SK-N-SH treated with all-trans-retinoic acid at 6 μM for 48 hours (cell line): ENCODE measurements around the gene GUCD1.

Source experiments
- ATAC-seq: fragments of 200-7000 bp; cut with Tn5 transposase; 3 replicates; pipeline ENCODE4 v1.9.1; 2020; ENCODE audit warnings: mild to moderate bottlenecking, moderate library complexity
- BACH2 ChIP-seq: fragments of 250-450 bp; sonication (Bioruptor Pico); IDR thresholded peaks from 2 replicates; pipeline ENCODE4 v1.9.0; 2021; ENCODE audit warnings: mild to moderate bottlenecking, borderline replicate concordance
- ESRRG ChIP-seq: fragments of 250-450 bp; sonication (Bioruptor Pico); IDR thresholded peaks from 2 replicates; pipeline ENCODE4 v1.6.1; 2021; ENCODE audit warnings: mild to moderate bottlenecking
- GLIS3 ChIP-seq: fragments of 250-450 bp; sonication (Bioruptor Pico); IDR thresholded peaks from 2 replicates; pipeline ENCODE4 v1.5.0; 2020; ENCODE audit warnings: mild to moderate bottlenecking, moderate library complexity
- ISL1 ChIP-seq: fragments of 250-450 bp; sonication (Bioruptor Pico); IDR thresholded peaks from 2 replicates; pipeline ENCODE4 v2.1.2; 2022; ENCODE audit warnings: mild to moderate bottlenecking, moderate library complexity
- OSR1 ChIP-seq: fragments of 250-450 bp; sonication (Bioruptor Pico); IDR thresholded peaks from 2 replicates; pipeline ENCODE4 v1.8.0; 2022; ENCODE audit warnings: moderate library complexity, mild to moderate bottlenecking, inconsistent platforms
- PATZ1 ChIP-seq: fragments of 250-450 bp; sonication (Bioruptor Pico); IDR thresholded peaks from 2 replicates; pipeline ENCODE4 v1.8.0; 2020; ENCODE audit warnings: mild to moderate bottlenecking, moderate library complexity, borderline replicate concordance
- PPARA ChIP-seq: fragments of 250-450 bp; sonication (Bioruptor Pico); IDR thresholded peaks from 2 replicates; pipeline ENCODE4 v1.5.0; 2020; ENCODE audit warnings: mild to moderate bottlenecking, borderline replicate concordance
- RARB ChIP-seq: fragments of 250-450 bp; sonication (Bioruptor Pico); IDR thresholded peaks from 2 replicates; pipeline ENCODE4 v1.8.0; 2021; ENCODE audit warnings: mild to moderate bottlenecking, moderate library complexity
- SNAI2 ChIP-seq: fragments of 250-450 bp; sonication (Bioruptor Pico); IDR thresholded peaks from 2 replicates; pipeline ENCODE4 v1.5.0; 2020; ENCODE audit warnings: mild to moderate bottlenecking, moderate library complexity
- TCF4 ChIP-seq: fragments of 250-450 bp; sonication (Bioruptor Pico); IDR thresholded peaks from 2 replicates; pipeline ENCODE4 v1.8.0; 2021; ENCODE audit warnings: mild to moderate bottlenecking, moderate library complexity, borderline replicate concordance
- TOX ChIP-seq: fragments of 250-450 bp; sonication (Bioruptor Pico); IDR thresholded peaks from 2 replicates; pipeline ENCODE4 v1.8.0; 2021; ENCODE audit warnings: mild to moderate bottlenecking, moderate library complexity, borderline replicate concordance
- TSHZ2 ChIP-seq: fragments of 250-450 bp; sonication (Bioruptor Pico); IDR thresholded peaks from 2 replicates; pipeline ENCODE4 v1.5.0; 2020; ENCODE audit warnings: mild to moderate bottlenecking, moderate library complexity
- ZC3H10 ChIP-seq: fragments of 250-450 bp; sonication (Bioruptor Pico); IDR thresholded peaks from 2 replicates; pipeline ENCODE4 v1.5.1; 2021; ENCODE audit warnings: mild to moderate bottlenecking, moderate library complexity
- ZFP3 ChIP-seq: fragments of 250-450 bp; sonication (Bioruptor Pico); IDR thresholded peaks from 2 replicates; pipeline ENCODE4 v1.5.0; 2020; ENCODE audit warnings: mild to moderate bottlenecking, moderate library complexity
- ZNF70 ChIP-seq: fragments of 450-650 bp; formaldehyde crosslinking; IDR thresholded peaks from 2 replicates; pipeline ENCODE4 v1.5.0; 2020; ENCODE audit warnings: mild to moderate bottlenecking, moderate library complexity
- ZNF8 ChIP-seq: fragments of 450-650 bp; formaldehyde crosslinking; IDR thresholded peaks from 2 replicates; pipeline ENCODE4 v1.5.0; 2020; ENCODE audit warnings: mild to moderate bottlenecking, moderate library complexity

The GUCD1 gene

GRCh38 chr22:24587251-24587650 lies 32.3 kb upstream of the GUCD1 start (continued):
- TF ChIP-seq ZNF70, result no peak
- TF ChIP-seq GLIS3 (CRISPR knock-in tag), result no peak
- TF ChIP-seq PATZ1 (CRISPR knock-in tag), result no peak
- TF ChIP-seq ZNF8 (CRISPR knock-in tag), result no peak
- no peak for TF ChIP-seq PPARA (CRISPR knock-in tag)
- no peak for TF ChIP-seq ESRRG (CRISPR knock-in tag)
- TF ChIP-seq ISL1, result no peak
- TF ChIP-seq RARB, result no peak
- TF ChIP-seq TOX (CRISPR knock-in tag), result no peak
- TF ChIP-seq, all 23 proteins: peak for 0

- ATAC-seq, result no peak
- no peak for TF ChIP-seq BACH2 (CRISPR knock-in tag)
Measured at GRCh38 chr22:24585927-24586546, 31.1 kb upstream of the GUCD1 start.

- ATAC-seq, result no peak
- TF ChIP-seq ZNF70 (no peak), ZFP3 (CRISPR knock-in tag) (no peak), PATZ1 (CRISPR knock-in tag) (no peak), ZNF8 (CRISPR knock-in tag) (no peak), ZC3H10 (no peak), OSR1 (CRISPR knock-in tag) (no peak), GLIS3 (CRISPR knock-in tag) (no peak)
Measured at GRCh38 chr22:24585461-24585860, 30.5 kb upstream of the GUCD1 start.

- TF ChIP-seq TSHZ2 (CRISPR knock-in tag), result no peak
- TF ChIP-seq GLIS3 (CRISPR knock-in tag), result no peak
- no peak for TF ChIP-seq ISL1
- TF ChIP-seq TOX (CRISPR knock-in tag), result no peak
- no peak for TF ChIP-seq ZNF8 (CRISPR knock-in tag)
- no peak for TF ChIP-seq ZNF70
- TF ChIP-seq PATZ1 (CRISPR knock-in tag), result no peak
- TF ChIP-seq ESRRG (CRISPR knock-in tag), result no peak
- TF ChIP-seq ZFP3 (CRISPR knock-in tag), result no peak
- no peak for TF ChIP-seq RARB
- no peak for TF ChIP-seq SNAI2 (CRISPR knock-in tag)
- no peak for TF ChIP-seq TCF4 (CRISPR knock-in tag)
- TF ChIP-seq PPARA (CRISPR knock-in tag), result no peak
- no peak for TF ChIP-seq ZC3H10
- ATAC-seq, result no peak
Measured at GRCh38 chr22:24584871-24585411, 30.0 kb upstream of the GUCD1 start.
